ENCODE measurements around the gene A2M.

A2M gene

DNA sequence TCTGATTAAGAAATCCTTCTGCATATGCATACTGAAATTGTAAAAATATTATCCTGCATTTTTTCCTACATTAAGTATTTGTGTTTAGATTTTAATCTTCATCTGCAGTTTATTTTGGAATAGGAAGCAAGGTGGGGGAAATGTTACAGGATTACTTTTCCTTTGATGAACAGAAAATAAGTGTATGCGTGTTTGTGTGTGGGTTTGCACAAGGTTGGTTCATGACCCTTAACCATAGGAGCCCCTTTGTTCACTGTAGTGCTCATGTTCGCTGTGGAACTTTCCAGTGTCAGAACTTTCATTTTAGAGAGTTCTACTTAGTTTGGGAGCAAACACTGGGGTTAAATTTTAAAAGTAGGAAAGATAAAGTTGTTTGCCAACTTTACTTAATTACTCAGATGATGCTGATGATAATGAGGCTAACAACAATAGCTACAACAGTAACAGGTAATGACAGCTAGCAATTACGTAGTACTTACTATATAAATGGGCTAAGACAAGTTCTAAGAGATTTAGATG lies 6.4 kb upstream of the A2M start:
- DNase-seq (ENCODE audit: low read depth in 2 of 3, low spot score in 2 of 3) = no peak

DNA sequence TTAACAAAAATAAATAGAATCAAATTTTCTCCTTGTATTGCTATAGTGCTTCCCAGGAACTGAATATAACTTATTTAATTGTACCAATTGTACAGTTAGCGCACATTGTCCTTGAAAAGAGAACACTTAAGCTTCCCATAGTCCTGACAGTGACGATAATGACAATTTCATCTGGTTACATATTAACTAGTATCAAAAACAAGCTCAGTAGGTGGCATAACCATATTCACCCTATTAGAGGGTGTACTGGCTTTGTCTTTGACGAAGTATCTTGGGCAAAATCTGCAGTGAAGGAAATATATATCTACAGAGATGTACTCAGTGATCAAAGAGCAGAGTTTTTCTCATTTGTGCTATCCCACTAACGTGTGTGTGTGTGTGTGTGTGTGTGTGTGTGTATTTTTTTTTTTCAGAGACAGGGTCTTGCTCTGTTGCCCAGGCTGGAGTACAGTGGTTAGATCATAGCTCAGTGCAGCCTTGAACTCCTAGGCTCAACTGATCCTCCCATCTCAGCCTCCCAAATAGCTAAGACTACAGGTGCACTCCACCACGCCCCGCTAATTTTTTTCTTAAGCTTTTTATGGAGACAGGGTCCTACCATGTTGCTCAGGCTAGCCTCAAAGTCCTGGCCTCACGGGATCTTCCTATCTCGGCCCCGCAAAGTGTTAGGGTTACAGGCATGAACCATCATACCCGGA lies 4.9 kb upstream of the A2M start:
- no peak for DNase-seq (ENCODE audit: low read depth in 2 of 3, low spot score in 2 of 3)

DNA sequence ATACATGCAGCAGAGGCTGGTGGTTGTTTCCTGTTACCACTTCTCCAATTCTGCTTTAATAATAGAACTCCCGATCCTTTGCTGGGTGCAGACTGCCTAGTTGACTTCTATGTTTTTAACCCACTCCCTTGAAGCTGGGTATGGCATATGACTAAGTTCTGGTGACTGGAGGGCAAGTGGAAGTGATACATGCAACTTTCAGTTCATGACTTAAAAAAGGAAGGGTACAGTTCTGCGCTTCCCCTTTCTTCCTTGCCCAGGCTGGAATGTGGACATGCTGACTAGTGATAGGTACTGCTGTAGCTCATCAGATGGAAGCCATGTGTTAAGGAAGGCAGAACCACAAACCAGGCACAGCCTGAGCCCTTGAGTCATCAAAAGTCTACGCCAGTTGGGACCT lies 2.4 kb upstream of the A2M start:
- DNase-seq (ENCODE audit: low read depth in 2 of 3, low spot score in 2 of 3) = no peak

DNA sequence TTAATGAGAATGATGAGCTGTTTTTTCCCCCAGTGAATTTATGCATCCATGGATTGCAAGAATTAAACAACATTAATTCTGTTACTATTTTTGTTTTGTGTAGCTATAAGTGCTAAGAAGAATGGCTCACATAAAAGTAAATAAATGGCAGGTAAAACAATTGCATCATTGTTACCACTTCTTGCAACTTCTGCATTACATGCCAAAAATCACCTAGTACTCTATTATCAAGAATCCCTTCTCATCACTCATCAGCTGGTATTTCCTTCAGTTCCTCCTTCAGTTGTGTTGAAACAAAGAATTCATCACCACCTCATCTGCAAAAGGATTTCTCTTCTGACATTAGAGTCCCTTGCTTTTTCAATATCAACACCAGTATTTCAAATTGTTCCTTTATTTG lies 773 bp downstream of the A2M start:
- no peak for DNase-seq (ENCODE audit: low read depth in 2 of 3, low spot score in 2 of 3)

GRCh38 chr12:9113987-9114309 lies 1.8 kb downstream of the A2M start:
- no peak for DNase-seq (ENCODE audit: low read depth in 2 of 3, low spot score in 2 of 3)

DNA sequence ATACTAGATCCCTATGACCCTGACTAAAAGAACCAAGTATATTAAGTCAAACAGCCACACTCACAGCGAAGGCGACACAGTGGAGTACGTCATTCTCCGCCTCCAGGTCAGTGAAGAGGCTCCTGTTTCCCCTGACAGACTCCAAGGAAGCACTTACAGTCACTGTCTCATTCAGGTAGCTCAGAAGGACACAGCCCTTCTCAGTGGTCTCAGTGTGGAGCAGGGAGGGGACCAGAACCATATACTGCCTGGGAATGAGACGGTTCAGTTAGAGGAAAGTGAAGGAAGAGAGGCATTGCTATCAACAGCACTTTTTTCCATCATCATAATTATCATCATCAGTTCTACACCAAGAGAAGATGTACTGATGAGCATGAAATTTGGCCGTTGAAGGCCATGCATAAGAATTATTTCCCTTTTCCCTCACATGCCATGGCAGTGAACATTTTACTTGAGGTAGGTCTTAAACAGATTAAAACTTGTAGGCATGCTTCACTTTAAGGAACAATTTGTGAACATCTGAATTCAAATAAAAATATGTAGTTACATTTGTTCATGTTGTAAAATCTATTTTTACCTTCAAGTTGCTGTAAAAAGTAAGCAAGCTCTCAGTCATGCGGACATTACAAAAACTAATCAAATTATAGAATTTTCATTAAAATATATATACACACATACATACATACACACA lies 2.3 kb downstream of the A2M start:
- no peak for DNase-seq (ENCODE audit: low read depth in 2 of 3, low spot score in 2 of 3)

GRCh38 chr12:9112076-9112853 lies 3.5 kb downstream of the A2M start:
- DNase-seq (ENCODE audit: low read depth in 2 of 3, low spot score in 2 of 3) = no peak

DNA sequence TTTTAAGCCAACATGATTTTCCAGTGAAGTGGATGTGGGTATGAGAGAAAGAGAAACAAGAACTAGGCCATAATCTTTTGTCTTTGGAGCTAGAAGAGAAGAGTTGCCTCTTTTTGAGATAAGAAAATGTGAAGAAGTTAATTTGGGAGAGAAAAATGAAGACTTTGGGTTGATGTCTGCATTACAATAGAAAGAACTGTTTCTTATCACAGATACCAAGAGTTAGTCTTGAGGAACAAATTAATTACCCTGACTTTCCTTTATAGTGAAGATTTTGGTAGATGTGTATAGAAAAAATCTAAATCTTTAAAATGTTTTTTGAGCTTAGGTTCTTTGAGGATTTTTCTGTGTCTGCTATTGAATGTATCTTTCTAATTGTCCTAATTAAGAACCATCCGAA lies 4.2 kb downstream of the A2M start:
- DNase-seq (ENCODE audit: low read depth in 2 of 3, low spot score in 2 of 3) = no peak

DNA sequence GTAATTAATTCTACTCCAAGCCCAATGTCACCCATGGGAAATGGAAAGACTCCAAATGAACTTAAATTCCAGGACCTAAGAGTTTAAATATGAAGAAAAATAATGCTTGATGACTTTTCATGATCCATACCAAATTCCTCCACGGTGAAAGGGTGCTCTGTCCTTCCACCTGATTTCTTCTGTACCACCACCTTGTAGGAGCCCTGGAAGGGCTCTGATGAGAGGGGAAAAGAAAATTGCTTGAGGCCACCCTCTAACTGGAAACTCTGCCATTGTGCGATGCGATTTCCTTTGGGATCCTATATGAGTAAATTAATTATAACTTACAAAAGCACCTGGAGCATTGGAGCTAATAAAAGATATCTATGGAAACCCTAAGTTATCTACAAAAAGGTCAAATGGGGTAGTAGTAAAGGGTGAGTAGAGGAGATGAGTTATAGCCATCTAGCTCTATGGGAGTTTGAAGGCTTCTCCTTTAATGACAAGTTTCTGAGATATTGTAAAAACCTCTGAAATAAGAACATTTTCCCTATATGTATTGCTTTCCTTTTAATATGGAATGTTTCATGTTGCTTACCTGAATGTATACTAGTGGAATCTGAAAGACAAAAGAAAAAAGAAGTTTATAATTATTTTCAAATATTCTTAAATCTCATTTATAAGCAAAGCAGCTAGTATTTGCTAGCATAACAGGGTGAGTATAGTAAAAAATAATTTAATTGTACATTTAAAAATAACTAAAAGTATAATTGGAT lies 5.8 kb downstream of the A2M start:
- no peak for DNase-seq (ENCODE audit: low read depth in 2 of 3, low spot score in 2 of 3)

DNA sequence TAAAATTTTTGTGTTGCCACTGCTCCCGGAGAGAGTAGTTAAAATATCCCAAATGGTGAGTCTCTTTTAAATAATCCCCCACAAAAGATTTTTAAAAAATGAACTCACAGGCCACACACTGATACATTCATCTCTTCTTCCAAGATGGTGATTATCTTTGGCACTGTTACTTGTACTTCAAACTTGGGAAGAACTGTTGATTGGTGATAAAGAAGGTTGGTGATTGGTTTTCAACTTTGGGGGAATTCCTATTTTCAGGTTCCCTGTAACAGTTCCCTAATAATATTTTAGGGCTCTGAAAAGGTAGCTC lies 6.6 kb downstream of the A2M start:
- DNase-seq (ENCODE audit: low read depth in 2 of 3, low spot score in 2 of 3) = no peak

GRCh38 chr12:9108504-9109212 lies 7.1 kb downstream of the A2M start:
- DNase-seq (ENCODE audit: low read depth in 2 of 3, low spot score in 2 of 3) = no peak

GRCh38 chr12:9107542-9107873 lies 8.2 kb downstream of the A2M start:
- no peak for DNase-seq (ENCODE audit: low read depth in 2 of 3, low spot score in 2 of 3)

DNA sequence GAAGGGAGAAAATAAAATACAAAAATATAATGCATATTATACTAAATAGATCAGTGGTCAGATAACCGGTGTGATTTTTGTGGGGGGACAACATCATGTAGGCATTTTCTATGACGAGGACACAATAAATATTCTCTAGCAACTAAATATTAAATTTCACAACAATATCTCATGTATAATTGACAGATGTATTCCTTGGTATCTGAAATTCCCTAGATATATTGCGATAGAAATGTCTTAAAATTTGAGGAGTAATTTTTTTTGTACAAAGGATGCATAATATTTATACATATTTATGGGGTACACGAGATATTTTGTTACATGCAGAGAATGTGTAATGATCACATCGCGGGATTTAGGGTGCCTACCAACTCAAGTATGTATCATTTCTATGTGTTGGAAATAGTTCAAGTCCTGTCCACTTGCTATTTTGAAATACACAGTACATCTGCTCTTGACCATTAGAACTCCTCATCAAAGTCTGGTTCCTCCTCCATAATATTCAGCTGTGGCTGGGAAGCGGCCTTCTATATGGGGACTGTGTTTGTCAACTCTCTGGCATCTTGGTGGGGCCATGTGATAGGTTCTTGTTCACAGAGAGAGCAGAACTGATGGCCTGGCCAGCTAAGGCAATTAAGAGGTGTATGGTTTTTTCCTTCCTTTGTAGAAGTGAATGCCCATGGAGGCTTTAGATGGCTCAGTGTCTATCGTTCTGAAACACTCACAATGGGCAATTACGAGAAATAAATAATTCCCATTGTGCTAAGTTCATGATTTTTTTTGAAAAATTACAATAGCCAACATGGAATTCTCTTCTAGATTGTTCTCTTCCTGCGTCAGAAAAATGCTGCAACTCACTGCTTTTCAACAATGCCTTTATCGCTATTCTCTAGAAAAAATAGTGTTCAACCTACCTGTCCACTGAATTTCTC lies 8.8 kb downstream of the A2M start:
- no peak for DNase-seq (ENCODE audit: low read depth in 2 of 3, low spot score in 2 of 3)

DNA sequence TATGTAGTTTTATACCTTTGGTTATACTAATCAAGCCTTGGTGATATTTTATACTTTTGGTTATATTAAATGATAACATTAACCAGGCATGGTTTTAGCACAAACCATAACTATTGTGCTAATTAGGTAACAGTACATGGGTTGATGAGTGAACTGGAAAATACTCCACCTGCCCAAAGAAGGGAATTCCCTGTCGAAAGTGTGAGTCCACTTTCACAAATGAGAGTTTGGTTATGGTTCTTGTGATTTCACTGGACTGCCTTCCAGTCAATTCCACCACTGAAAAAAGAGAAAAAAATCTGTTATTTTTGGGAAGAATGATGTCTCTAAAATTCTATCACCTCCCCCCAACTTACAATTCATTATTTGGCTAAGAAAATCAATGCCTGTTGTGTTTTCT lies 9.7 kb downstream of the A2M start:
- no peak for DNase-seq (ENCODE audit: low read depth in 2 of 3, low spot score in 2 of 3)

DNA sequence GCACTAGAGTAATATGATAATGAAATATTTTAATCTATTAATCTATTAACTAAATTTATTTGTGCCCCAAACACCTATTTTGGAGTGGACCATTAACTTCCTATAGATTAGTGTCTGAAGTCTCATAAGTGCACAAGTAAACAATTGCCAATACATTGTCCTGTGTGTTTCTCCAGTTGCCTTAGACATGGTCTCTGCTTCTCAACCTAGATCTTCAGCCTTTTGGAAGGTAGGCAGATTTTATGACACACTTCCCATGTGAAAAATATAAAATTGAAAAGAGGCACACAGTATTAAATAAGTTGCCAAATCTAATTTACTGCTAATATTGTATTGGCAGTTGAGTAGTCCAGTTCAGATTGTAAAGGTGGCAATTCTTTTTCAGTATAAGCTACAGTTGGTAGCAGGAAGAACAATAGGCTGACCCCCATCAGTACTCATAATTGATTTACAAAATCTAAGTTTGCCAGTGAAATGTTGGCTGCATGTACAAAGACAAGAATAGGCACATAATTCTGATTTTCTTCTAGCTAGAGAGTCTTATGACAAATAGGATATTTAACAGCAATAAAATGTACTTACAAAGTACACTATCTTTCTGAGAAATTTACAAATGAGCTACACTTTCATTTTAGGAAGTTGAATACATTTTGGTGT lies 10.8 kb downstream of the A2M start:
- DNase-seq (ENCODE audit: low read depth in 2 of 3, low spot score in 2 of 3) = no peak

- no peak for DNase-seq (ENCODE audit: low read depth in 2 of 3, low spot score in 2 of 3)
Measured at GRCh38 chr12:9104087-9104486, 11.6 kb downstream of the A2M start.

GRCh38 chr12:9103050-9103849 lies 12.5 kb downstream of the A2M start:
- DNase-seq (ENCODE audit: low read depth in 2 of 3, low spot score in 2 of 3) = no peak

DNA sequence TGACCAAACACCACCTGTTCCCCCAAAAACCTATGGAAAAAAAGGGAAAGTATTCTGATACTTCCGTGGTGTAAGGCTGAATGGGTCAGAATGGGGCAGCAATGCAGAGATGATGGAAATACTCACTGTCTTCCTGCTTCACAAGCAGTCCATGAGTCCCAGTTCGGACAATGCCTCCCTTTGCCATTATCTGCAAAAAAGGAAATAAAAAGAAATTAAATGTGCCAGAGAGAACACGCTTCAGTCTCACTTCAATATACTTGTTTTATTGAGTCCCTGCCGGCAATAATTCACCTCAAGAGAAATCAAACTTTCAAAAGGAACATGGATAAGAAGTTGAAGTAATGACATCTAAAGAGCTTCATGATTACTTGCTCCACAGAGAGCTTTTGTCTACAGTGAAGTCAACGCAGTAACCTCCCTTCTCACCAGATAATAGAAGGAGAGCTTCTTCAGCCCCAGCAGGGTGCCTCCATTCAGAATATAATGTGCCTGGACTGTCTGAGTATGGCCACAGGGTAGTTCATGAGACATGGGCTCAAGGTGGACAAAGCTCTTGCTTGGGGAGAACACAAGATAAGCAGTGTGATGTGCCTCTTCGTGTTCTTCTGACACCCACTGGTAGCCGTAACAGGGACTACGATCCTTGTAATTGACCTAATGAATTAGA lies 14.6 kb downstream of the A2M start:
- DNase-seq (ENCODE audit: low read depth in 2 of 3, low spot score in 2 of 3) = no peak

All from activated CD8-positive, alpha-beta memory T cell treated with anti-CD3 and anti-CD28 coated beads for 48 hours (primary cell).